ENCODE data around the gene CES2.
"Not testable (repeated sequence)": the region's sequence is repeated elsewhere in the genome, so short reads cannot be mapped to it uniquely, and the experiment has no call there.

Gene CES2

GRCh38 chr16:66973716-66974115, 38.4 kb downstream of the CES2 start:
- no peak for DNase-seq (ENCODE audit: low read depth)
- H3K4me3 ChIP-seq (ENCODE audit: control insufficient read depth, low read depth, low read length): no peak overlapping the region
- TF ChIP-seq, protein P1, sequence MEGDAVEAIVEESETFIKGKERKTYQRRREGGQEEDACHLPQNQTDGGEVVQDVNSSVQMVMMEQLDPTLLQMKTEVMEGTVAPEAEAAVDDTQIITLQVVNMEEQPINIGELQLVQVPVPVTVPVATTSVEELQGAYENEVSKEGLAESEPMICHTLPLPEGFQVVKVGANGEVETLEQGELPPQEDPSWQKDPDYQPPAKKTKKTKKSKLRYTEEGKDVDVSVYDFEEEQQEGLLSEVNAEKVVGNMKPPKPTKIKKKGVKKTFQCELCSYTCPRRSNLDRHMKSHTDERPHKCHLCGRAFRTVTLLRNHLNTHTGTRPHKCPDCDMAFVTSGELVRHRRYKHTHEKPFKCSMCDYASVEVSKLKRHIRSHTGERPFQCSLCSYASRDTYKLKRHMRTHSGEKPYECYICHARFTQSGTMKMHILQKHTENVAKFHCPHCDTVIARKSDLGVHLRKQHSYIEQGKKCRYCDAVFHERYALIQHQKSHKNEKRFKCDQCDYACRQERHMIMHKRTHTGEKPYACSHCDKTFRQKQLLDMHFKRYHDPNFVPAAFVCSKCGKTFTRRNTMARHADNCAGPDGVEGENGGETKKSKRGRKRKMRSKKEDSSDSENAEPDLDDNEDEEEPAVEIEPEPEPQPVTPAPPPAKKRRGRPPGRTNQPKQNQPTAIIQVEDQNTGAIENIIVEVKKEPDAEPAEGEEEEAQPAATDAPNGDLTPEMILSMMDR (IDR thresholded peaks at IDR 0.05; ENCODE audit: control insufficient read depth, insufficient read depth, low read depth, low read length, missing control alignments): no peak

DNA sequence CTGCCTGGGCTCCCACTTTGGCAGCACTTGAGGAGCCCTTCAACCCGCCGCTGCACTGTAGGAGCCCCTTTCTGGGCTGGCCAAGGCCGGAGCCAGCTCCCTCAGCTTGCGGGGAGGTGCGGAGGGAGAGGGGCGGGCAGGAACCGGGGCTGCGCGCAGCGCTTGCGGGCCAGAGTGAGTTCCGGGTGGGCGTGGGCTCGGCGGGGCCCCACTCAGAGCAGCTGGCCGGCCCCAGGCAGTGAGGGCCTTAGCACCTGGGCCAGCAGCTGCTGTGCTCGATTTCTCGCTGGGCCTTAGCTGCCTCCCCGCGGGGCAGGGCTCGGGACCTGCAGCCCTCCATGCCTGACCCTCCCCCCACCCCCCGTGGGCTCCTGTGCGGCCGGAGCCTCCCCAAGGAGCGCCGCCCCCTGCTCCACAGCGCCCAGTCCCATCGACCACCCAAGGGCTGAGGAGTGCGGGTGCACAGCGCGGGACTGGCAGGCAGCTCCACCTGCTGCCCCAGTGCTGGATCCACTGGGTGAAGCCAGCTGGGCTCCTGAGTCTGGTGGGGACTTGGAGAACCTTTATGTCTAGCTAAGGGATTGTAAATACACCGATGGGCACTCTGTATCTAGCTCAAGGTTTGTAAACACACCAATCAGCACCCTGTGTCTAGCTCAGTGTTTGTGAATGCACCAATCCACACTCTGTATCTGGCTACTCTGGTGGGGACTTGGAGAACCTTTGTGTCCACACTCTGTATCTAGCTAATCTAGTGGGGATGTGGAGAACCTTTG, 39.0 kb downstream of the CES2 start:
- not testable (repeated sequence) for DNase-seq (ENCODE audit: low read depth); H3K4me3 ChIP-seq (ENCODE audit: control insufficient read depth, low read depth, low read length)

DNA sequence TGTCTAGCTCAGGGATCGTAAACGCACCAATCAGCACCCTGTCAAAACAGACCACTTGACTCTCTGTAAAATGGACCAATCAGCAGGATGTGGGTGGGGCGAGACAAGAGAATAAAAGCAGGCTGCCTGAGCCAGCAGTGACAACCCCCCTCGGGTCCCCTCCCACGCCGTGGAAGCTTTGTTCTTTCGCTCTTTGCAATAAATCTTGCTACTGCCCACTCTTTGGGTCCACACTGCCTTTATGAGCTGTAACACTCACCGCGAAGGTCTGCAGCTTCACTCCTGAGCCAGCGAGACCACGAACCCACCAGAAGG, 39.6 kb downstream of the CES2 start:
- H3K4me3 ChIP-seq (ENCODE audit: control insufficient read depth, low read depth, low read length); DNase-seq (ENCODE audit: low read depth): not testable (repeated sequence)

GRCh38 chr16:66975302-66975893, 40.1 kb downstream of the CES2 start:
- TF ChIP-seq, protein P1 (IDR thresholded peaks at IDR 0.05; ENCODE audit: control insufficient read depth, insufficient read depth, low read depth, low read length, missing control alignments): no peak
- H3K4me3 ChIP-seq (ENCODE audit: control insufficient read depth, low read depth, low read length): no peak overlapping the region
- no peak for DNase-seq (ENCODE audit: low read depth)

- DNase-seq (ENCODE audit: low read depth): no peak
- no peak overlapping the region for H3K4me3 ChIP-seq (ENCODE audit: control insufficient read depth, low read depth, low read length)
- TF ChIP-seq, protein P1 (IDR thresholded peaks at IDR 0.05; ENCODE audit: control insufficient read depth, insufficient read depth, low read depth, low read length, missing control alignments): no peak
Observed at GRCh38 chr16:66976746-66977145, 41.4 kb downstream of the CES2 start.

GRCh38 chr16:66977341-66978113, 42.2 kb downstream of the CES2 start:
- TF ChIP-seq, protein P1 (IDR thresholded peaks at IDR 0.05; ENCODE audit: control insufficient read depth, insufficient read depth, low read depth, low read length, missing control alignments): peak; percentile 95
- no peak overlapping the region for H3K4me3 ChIP-seq (ENCODE audit: control insufficient read depth, low read depth, low read length)
- DNase-seq (ENCODE audit: low read depth): peak; percentile 58

DNA sequence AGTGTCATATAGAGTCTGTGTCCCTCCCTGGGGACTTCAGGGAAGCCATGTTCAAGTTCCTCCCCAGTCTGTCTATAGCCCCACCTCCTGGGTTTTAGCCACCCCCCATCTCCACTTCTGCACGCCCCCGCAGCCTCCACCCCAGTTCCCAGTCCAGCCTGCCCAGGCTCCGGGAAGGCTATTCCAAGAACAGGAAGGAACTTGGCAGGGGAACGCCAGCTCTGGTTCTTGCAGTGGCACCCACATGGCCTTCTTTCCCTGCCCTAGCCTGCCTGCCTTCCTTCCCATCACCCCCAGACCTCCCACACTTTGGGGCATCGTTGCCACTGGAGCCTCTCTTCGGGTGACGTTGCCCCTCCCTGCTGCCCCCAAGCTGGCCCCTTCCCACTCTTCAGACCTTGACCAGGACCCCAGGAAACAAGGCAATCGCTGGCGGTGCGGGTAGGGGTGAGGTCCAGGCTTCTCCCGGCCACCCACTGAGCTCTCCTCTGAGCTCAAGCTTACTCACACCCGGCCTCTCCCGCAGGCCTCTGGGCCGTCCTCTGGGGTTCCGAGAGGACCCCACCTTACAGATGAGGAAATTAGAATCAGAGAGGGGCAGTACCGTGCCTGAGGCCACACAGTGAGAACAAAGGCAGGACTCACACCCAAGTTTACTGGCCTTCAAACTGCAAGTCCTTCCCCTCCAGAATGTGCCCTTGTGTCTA, 43.8 kb downstream of the CES2 start:
- no peak overlapping the region for H3K4me3 ChIP-seq (ENCODE audit: control insufficient read depth, low read depth, low read length)
- TF ChIP-seq, protein P1 (IDR thresholded peaks at IDR 0.05; ENCODE audit: control insufficient read depth, insufficient read depth, low read depth, low read length, missing control alignments): no peak
- no peak for DNase-seq (ENCODE audit: low read depth)
